ENCODE results near the gene DTWD2. TPM values are rescaled to one million over a fixed set of nuclear protein-coding genes. Genes with fewer than 3 reads are reported as not detected.
"Not testable (repeated sequence)": the region's sequence is repeated elsewhere in the genome, so short reads cannot be mapped to it uniquely, and the experiment has no call there.

DTWD2 gene
- total RNA-seq, 1 experiment from 2014 or later: 10.1 TPM

DNA sequence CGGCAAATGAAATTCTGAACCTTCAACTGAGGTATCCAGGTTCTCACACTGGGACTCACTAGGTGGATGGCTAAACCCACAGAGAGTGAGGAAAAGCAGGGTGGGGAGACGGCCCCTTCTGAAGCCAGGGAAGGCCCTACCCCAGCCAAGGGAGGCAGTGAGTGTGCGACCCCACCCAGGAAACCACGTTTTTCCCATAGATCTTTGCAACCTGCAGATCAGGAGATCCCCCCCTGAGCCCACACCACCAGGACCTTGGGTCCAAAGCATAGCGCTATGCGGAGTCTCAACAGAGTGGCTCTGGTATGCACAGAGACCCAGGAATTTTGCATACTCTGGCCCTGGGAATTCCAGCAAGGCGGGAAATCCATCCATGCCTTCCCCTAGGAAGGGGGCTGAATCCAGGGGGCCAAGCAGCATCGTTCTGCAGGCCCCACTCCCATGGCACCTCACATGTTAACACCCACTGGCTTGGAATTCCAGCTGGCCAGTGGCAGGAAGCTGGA, 19.9 kb downstream of the DTWD2 start:
- BruUV-seq (replicated peaks): no TSS peak
- no peak for TF ChIP-seq CTCF (IDR thresholded peaks at IDR 0.05; ENCODE audit: unreplicated experiment)
- no peaks in the 10 kb centered on the region for H3K9me3 Mint-ChIP-seq (ENCODE audit: unreplicated experiment)
- no peak for DNase-seq (ENCODE audit: unreplicated experiment)
- no peak overlapping the region for H3K27ac Mint-ChIP-seq (ENCODE audit: low read depth, unreplicated experiment)
- CTCF ChIA-PET: interaction anchor here (0.5 kb wide), 1 partner anchor 20 kb away, joined by 3 read pairs; no protein-coding TSS in a partner anchor
- intact Hi-C loops (cut with micrococcal nuclease): no loop called here
- no peak overlapping the region for H3K4me3 Mint-ChIP-seq (ENCODE audit: unreplicated experiment)
- no peaks in the 10 kb centered on the region for H3K4me1 Mint-ChIP-seq (ENCODE audit: insufficient read depth, unreplicated experiment)
- H3K36me3 Mint-ChIP-seq (ENCODE audit: insufficient read depth, unreplicated experiment): no peaks in the 10 kb centered on the region
- no peaks in the 10 kb centered on the region for H3K27me3 Mint-ChIP-seq (ENCODE audit: insufficient read depth, unreplicated experiment)
- POLR2A ChIA-PET: no interaction called here

DNA sequence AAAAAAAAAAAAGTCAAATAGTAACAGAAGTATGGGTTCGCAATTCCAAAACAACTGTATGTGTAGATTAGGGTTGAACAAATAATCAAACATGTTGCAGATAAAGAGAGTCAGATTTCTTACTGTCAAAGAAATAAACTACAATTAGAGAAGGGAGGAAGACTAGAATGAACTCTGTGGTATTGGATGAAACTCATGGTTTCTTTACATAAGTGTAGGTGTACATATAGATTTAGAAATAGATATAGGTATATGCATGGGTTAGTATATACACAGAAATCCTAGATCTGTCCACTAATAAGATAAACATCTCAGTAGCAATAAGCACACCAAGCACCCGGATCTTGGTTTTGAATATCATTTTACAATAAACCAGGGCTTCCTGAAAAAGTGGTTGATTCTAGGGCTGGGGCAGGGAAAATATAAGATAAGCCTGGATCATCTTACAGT, 21.3 kb downstream of the DTWD2 start:
- Mint-ChIP-seq H3K27me3 (ENCODE audit: insufficient read depth, unreplicated experiment) (no peaks in the 10 kb centered on the region), H3K4me1 (ENCODE audit: insufficient read depth, unreplicated experiment) (peaks cover 6% of the 10 kb centered on the region), H3K4me3 (ENCODE audit: unreplicated experiment) (no peak overlapping the region), H3K9me3 (ENCODE audit: unreplicated experiment) (no peaks in the 10 kb centered on the region), H3K27ac (ENCODE audit: low read depth, unreplicated experiment) (no peak overlapping the region), H3K36me3 (ENCODE audit: insufficient read depth, unreplicated experiment) (no peaks in the 10 kb centered on the region)
- intact Hi-C loops (cut with micrococcal nuclease): no loop called here
- POLR2A ChIA-PET: no interaction called here
- TF ChIP-seq CTCF (IDR thresholded peaks at IDR 0.05; ENCODE audit: unreplicated experiment): no peak
- BruUV-seq (replicated peaks): no TSS peak
- CTCF ChIA-PET: no interaction called here
- DNase-seq (ENCODE audit: unreplicated experiment): no peak

- no peaks in the 10 kb centered on the region for H3K27me3 Mint-ChIP-seq (ENCODE audit: insufficient read depth, unreplicated experiment)
These were observed 22.5 kb downstream of the DTWD2 start for GRCh38 chr5:118965890-118966289.

GRCh38 chr5:118964970-118965369, 23.4 kb downstream of the DTWD2 start:
- H3K27ac Mint-ChIP-seq (ENCODE audit: low read depth, unreplicated experiment); BruUV-seq (replicated peaks); intact Hi-C loops (cut with micrococcal nuclease); POLR2A ChIA-PET; H3K4me1 Mint-ChIP-seq (ENCODE audit: insufficient read depth, unreplicated experiment); DNase-seq (ENCODE audit: unreplicated experiment); H3K27me3 Mint-ChIP-seq (ENCODE audit: insufficient read depth, unreplicated experiment); H3K4me3 Mint-ChIP-seq (ENCODE audit: unreplicated experiment); H3K36me3 Mint-ChIP-seq (ENCODE audit: insufficient read depth, unreplicated experiment); H3K9me3 Mint-ChIP-seq (ENCODE audit: unreplicated experiment): not testable (repeated sequence)
- CTCF ChIA-PET: interaction anchor here (0.7 kb wide), 1 partner anchor 204 kb away, joined by 3 read pairs; no protein-coding TSS in a partner anchor

More at GRCh38 chr5:118965890-118966289, 22.5 kb downstream of the DTWD2 start:
- peaks cover 6% of the 10 kb centered on the region for H3K4me1 Mint-ChIP-seq (ENCODE audit: insufficient read depth, unreplicated experiment)
- no peaks in the 10 kb centered on the region for H3K9me3 Mint-ChIP-seq (ENCODE audit: unreplicated experiment)
- no peak overlapping the region for H3K27ac Mint-ChIP-seq (ENCODE audit: low read depth, unreplicated experiment)
- no peaks in the 10 kb centered on the region for H3K36me3 Mint-ChIP-seq (ENCODE audit: insufficient read depth, unreplicated experiment)
- ChIA-PET POLR2A (interaction anchor here (0.7 kb wide), 1 partner anchor 13 kb away, joined by 3 read pairs; no protein-coding TSS in a partner anchor), CTCF (no interaction called here)
- BruUV-seq (replicated peaks): no TSS peak
- intact Hi-C loops (cut with micrococcal nuclease): no loop called here
- no peak for DNase-seq (ENCODE audit: unreplicated experiment)
- no peak overlapping the region for H3K4me3 Mint-ChIP-seq (ENCODE audit: unreplicated experiment)
- no peak for TF ChIP-seq CTCF (IDR thresholded peaks at IDR 0.05; ENCODE audit: unreplicated experiment)

GRCh38 chr5:118964388-118964787, 24.0 kb downstream of the DTWD2 start:
- POLR2A ChIA-PET; H3K27ac Mint-ChIP-seq (ENCODE audit: low read depth, unreplicated experiment); H3K9me3 Mint-ChIP-seq (ENCODE audit: unreplicated experiment); H3K4me1 Mint-ChIP-seq (ENCODE audit: insufficient read depth, unreplicated experiment); DNase-seq (ENCODE audit: unreplicated experiment); BruUV-seq (replicated peaks); CTCF ChIA-PET; intact Hi-C loops (cut with micrococcal nuclease); H3K36me3 Mint-ChIP-seq (ENCODE audit: insufficient read depth, unreplicated experiment); H3K4me3 Mint-ChIP-seq (ENCODE audit: unreplicated experiment); H3K27me3 Mint-ChIP-seq (ENCODE audit: insufficient read depth, unreplicated experiment): not testable (repeated sequence)

Measured in MCF 10A (cell line).